Measurements from ENCODE around the gene FAM20A.
"Not testable (repeated sequence)": the region's sequence is repeated elsewhere in the genome, so short reads cannot be mapped to it uniquely, and the experiment has no call there.

Gene FAM20A

GRCh38 chr17:68492394-68493054, 108.6 kb downstream of the FAM20A start:
- not testable (repeated sequence) for DNase-seq (ENCODE audit: low read depth in 2 of 2)

DNA sequence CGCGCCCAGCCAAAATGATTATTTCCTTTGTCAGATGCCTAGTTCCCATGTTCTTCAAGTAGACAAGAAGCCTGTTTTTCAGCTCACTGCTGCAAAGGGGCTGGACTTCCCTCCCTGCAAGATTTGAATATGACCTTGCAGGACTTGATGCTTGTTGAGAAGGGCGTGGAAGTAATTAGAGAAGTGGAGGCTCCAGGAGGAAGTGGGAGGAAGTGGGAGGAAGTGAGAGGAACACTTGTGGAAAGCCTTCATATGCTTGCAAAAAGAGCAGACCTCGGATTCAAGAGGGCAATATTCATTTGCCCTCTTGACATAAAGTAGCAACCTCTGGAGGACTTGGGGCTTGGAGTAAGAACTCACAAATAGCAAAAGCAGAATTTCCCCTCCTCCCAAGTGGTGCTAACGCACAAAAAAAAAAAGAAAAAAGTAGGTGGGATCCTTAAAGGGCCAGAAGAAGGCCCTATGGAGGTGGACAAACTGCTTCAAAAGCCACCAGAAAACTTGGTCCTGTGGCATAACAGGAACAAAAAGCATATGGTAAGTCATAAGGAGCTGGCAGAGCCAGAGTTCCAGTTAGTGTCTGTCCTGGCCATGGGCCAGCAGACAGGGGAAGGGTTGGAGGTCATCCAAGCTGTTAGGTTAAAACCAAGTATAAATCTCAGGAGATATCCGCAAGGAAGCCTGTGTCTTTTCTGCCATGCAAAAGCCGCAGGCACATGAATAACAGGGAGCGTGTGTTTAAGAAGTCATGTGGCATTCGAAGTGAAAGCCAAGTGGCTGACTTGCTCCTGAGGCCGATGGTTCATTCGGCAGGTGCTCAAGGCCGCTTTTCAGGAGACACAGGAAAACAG, 109.6 kb downstream of the FAM20A start:
- DNase-seq (ENCODE audit: low read depth in 2 of 2) = no peak

DNA sequence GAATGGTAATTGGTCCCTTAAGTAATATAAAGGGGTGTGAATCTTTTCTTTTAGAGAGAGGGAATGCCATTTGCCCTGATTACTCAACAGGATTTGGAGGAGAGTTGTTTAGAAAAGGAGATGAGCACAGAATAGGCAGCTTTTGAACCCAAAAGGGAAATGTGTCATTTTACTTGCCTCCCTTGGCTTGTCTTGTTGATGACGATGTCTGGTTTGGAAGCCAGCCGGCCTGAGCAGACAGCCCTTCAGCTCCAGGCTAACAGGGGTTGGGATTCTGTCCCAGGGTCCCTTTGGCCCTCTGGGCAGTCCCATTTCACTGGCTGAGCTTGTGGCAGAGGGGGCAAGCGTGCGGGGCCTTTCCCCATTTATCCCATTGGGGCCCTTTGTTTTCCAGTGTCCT, 111.2 kb downstream of the FAM20A start:
- DNase-seq (ENCODE audit: low read depth in 2 of 2) = no peak

Measured in fibroblast of skin of left biceps (primary cell).